ENCODE results near the gene GPR162.

- no peak for TF ChIP-seq CTCF (conservative IDR thresholded peaks at IDR 0.05)
- no peak for TF ChIP-seq EZH2 (IDR thresholded peaks at IDR 0.05; ENCODE audit: low read depth)
These were observed 5.0 kb upstream of the GPR162 start for GRCh38 chr12:6816598-6816997.

Data from PC-9 (cell line).